HepG2 (cell line): Measurements from ENCODE around the gene STYX. TPM values are rescaled to one million over a fixed set of nuclear protein-coding genes. Genes with fewer than 3 reads are reported as not detected.

Experiments used
- AFF4 ChIP-seq: sonication (generic); formaldehyde crosslinking; IDR thresholded peaks from 2 replicates; pipeline ENCODE4 v1.4.0; 2020; ENCODE audit warnings: missing genetic modification reagents
- AGO2 ChIP-seq: fragments of 200-400 bp; formaldehyde crosslinking; optimal IDR thresholded peaks from 2 replicates; pipeline ENCODE3; 2017; ENCODE audit warnings: mild to moderate bottlenecking, low read depth, low read length, moderate library complexity
- ARID5B ChIP-seq: IDR thresholded peaks from 2 replicates; pipeline ENCODE4 v1.4.0; 2020; ENCODE audit warnings: mild to moderate bottlenecking, missing genetic modification reagents
- HIVEP1 ChIP-seq: sonication (generic); formaldehyde crosslinking; IDR thresholded peaks from 2 replicates; pipeline ENCODE4 v1.4.0; 2020; ENCODE audit warnings: mild to moderate bottlenecking, missing genetic modification reagents
- KDM2A ChIP-seq: sonication (generic); formaldehyde crosslinking; IDR thresholded peaks from 2 replicates; pipeline ENCODE4 v1.4.0; 2020; ENCODE audit warnings: low read depth, missing genetic modification reagents, borderline replicate concordance
- KDM3A ChIP-seq: IDR thresholded peaks from 2 replicates; pipeline ENCODE4 v1.6.1; 2018; ENCODE audit warnings: low read depth, missing compliant biosample characterization
- NR1H2 ChIP-seq: sonication (generic); formaldehyde crosslinking; IDR thresholded peaks from 2 replicates; pipeline ENCODE4 v1.8.1; 2022; ENCODE audit warnings: low read depth, missing genetic modification reagents, borderline replicate concordance
- POGK ChIP-seq: sonication (generic); formaldehyde crosslinking; conservative IDR thresholded peaks from 2 replicates; pipeline ENCODE4 v1.8.0; 2022; ENCODE audit warnings: mild to moderate bottlenecking, moderate library complexity, missing genetic modification reagents
- RFXAP ChIP-seq: sonication (generic); formaldehyde crosslinking; IDR thresholded peaks from 2 replicates; pipeline ENCODE4 v1.4.0; 2020; ENCODE audit warnings: missing genetic modification reagents, borderline replicate concordance
- SUZ12 ChIP-seq: fragments of 150-350 bp; IDR thresholded peaks from 2 replicates; pipeline ENCODE4 v1.6.1; 2014; ENCODE audit warnings: low read depth, low read length
- TARDBP ChIP-seq: sonication (generic); formaldehyde crosslinking; IDR thresholded peaks from 2 replicates; pipeline ENCODE4 v1.8.0; 2022; ENCODE audit warnings: mild to moderate bottlenecking, missing genetic modification reagents
- ZNF432 ChIP-seq: sonication (generic); formaldehyde crosslinking; IDR thresholded peaks from 2 replicates; pipeline ENCODE4 v1.5.0; 2020; ENCODE audit warnings: missing genetic modification reagents, mild to moderate bottlenecking, borderline replicate concordance
- ZNF501 ChIP-seq: sonication (generic); formaldehyde crosslinking; IDR thresholded peaks from 2 replicates; pipeline ENCODE4 v1.5.1; 2020; ENCODE audit warnings: mild to moderate bottlenecking, moderate library complexity, missing genetic modification reagents
- ZSCAN31 ChIP-seq: sonication (generic); formaldehyde crosslinking; IDR thresholded peaks from 2 replicates; pipeline ENCODE4 v1.5.0; 2020; ENCODE audit warnings: low read depth, mild to moderate bottlenecking, missing genetic modification reagents
- polyA plus RNA-seq, 8 experiments: library from polyadenylated mRNA; depleted of rRNA in 3 of 8; stranded (reverse) in 7 of 8; unstranded in 1 of 8; fragments of >200 nt; fragmentation: Illumina TruSeq in 4 of 8; extraction: Trizol in 4 of 8; gene quantifications; 2 replicates each; pipeline versions ENCODE4 v1.2.1 to v1.2.3, GENCODE V29; 2011 to 2016; ENCODE audit warnings: low read depth in 4 of 8, missing spikeins in 1 of 8, mixed read lengths in 1 of 8; ENCODE audit not compliant: insufficient read depth in 1 of 8
- total RNA-seq, 5 experiments: library from RNA; depleted of rRNA; stranded (reverse); fragments of >200 nt; fragmentation: Illumina TruSeq; extraction: Trizol; gene quantifications; 2 replicates each; pipeline ENCODE4 v1.2.3, GENCODE V29; 2016; ENCODE audit warnings: low read depth in 1 of 5
- TF ChIP-seq, protein P1 (sequence below): sonication (generic); formaldehyde crosslinking; IDR thresholded peaks from 2 replicates; pipeline ENCODE4 v1.4.0; 2020; ENCODE audit warnings: missing genetic modification reagents
- TF ChIP-seq, protein P2 (sequence below): IDR thresholded peaks from 2 replicates; pipeline ENCODE4 v1.6.1; 2018; ENCODE audit warnings: missing genetic modification reagents

Gene STYX
- total and polyA plus RNA-seq, 2 of the 13 experiments (the other 11 are each of a cell fraction or from before 2014, with no cell fraction given), result 6.6 to 10.9 TPM

DNA sequence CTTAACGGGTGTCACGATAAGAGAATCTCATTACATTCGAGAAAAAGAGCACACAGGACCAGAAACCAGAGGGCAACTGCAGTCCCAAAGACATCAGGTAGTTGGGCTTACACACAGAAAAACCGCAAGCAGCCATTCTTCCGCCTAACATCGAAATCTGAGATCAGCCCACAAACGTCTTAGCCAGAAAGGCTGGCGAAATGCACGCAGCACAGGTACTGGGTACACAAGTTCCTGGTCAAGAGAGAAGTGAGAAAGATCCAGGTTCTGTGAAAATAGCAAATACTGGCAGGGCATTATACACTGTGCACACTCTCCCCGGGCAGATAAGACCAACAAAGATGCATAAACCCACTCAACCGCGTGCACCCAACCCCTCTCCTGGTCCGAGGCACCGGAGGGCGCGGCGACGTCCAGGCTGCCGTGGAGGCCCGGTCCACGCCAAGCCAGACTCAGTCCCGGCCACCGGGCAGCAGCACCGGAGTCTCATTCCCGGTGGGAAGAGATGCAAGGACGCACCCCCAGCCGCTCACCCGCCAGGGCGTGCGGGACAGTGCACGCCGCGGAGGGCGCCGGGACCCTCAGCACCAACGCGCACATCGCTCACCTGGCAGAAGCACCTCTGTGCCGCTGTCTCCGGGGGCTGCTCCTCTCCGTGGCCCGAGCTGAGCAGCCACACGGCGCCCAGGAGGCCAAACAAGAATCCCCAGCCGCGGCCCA lies 35.0 kb upstream of the STYX start (continued):
- TF ChIP-seq ZSCAN31 (CRISPR knock-in tag) (peak; percentile 85; the same call in 1 of the 2 replicates), KDM3A (CRISPR knock-in tag) (peak; percentile 39; the same call in 1 of the 2 replicates), KDM2A (CRISPR knock-in tag) (peak; percentile 70), SUZ12 (no peak), AGO2 (peak; percentile 78), NR1H2 (0 out of 2 replicates have a peak, but pooled peaks have one; percentile 68), HIVEP1 (CRISPR knock-in tag) (0 out of 2 replicates have a peak, but pooled peaks have one; percentile 54), ZNF501 (CRISPR knock-in tag) (peak; percentile 42), RFXAP (CRISPR knock-in tag) (no peak), AFF4 (CRISPR knock-in tag) (0 out of 2 replicates have a peak, but pooled peaks have one; percentile 32), TARDBP (no peak), ZNF432 (CRISPR knock-in tag) (no peak), POGK (CRISPR knock-in tag) (peak; percentile 52; the same call in 1 of the 2 replicates), ARID5B (CRISPR knock-in tag) (0 out of 2 replicates have a peak, but pooled peaks have one; percentile 32)
- TF ChIP-seq, protein P1, sequence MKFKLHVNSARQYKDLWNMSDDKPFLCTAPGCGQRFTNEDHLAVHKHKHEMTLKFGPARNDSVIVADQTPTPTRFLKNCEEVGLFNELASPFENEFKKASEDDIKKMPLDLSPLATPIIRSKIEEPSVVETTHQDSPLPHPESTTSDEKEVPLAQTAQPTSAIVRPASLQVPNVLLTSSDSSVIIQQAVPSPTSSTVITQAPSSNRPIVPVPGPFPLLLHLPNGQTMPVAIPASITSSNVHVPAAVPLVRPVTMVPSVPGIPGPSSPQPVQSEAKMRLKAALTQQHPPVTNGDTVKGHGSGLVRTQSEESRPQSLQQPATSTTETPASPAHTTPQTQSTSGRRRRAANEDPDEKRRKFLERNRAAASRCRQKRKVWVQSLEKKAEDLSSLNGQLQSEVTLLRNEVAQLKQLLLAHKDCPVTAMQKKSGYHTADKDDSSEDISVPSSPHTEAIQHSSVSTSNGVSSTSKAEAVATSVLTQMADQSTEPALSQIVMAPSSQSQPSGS, result no peak; the same call in 1 of the 2 replicates
- TF ChIP-seq, protein P2, sequence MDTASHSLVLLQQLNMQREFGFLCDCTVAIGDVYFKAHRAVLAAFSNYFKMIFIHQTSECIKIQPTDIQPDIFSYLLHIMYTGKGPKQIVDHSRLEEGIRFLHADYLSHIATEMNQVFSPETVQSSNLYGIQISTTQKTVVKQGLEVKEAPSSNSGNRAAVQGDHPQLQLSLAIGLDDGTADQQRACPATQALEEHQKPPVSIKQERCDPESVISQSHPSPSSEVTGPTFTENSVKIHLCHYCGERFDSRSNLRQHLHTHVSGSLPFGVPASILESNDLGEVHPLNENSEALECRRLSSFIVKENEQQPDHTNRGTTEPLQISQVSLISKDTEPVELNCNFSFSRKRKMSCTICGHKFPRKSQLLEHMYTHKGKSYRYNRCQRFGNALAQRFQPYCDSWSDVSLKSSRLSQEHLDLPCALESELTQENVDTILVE (CRISPR knock-in tag), result peak; percentile 24; the same call in 1 of the 2 replicates
